Uterus (tissue), 4 donors: ENCODE data around the gene ATP6V1A. TPM values are rescaled to one million over a fixed set of nuclear protein-coding genes. Genes with fewer than 3 reads are reported as not detected.

Experiments
- DNase-seq, 2 donors: peaks; one replicate each; pipeline ENCODE4 v3.0.0-alpha.2; 2019 to 2020
- H3K27ac ChIP-seq, 2 donors: fragments of 200-600 bp; sonication (generic); 1 replicate in 1 of 2; 2 replicates in 1 of 2; pipeline ENCODE4 v1.5.1; 2016 to 2018
- H3K27me3 ChIP-seq, 2 donors: fragments of 200-600 bp; sonication (generic); one replicate each; pipeline ENCODE4 v1.5.1; 2018 to 2019; ENCODE audit warnings: control low read depth in 1 of 2
- H3K36me3 ChIP-seq, 2 donors: fragments of 200-600 bp; sonication (generic); one replicate each; pipeline ENCODE4 v1.5.1; 2019; ENCODE audit warnings: control low read depth in 1 of 2
- H3K4me1 ChIP-seq, 2 donors: fragments of 200-600 bp; sonication (generic); one replicate each; pipeline ENCODE4 v1.5.1; 2018 to 2019; ENCODE audit warnings: control low read depth in 1 of 2
- H3K4me3 ChIP-seq, 2 donors: fragments of 200-600 bp; sonication (generic); 1 replicate in 1 of 2; 2 replicates in 1 of 2; pipeline ENCODE4 v1.5.1; 2018 to 2019; ENCODE audit warnings: mild to moderate bottlenecking in 1 of 2
- H3K9me3 ChIP-seq, 2 donors: fragments of 200-600 bp; sonication (generic); one replicate each; pipeline ENCODE4 v1.5.1; 2019; ENCODE audit warnings: control low read depth in 1 of 2
- CTCF ChIP-seq, 4 experiments: fragments of 200-600 bp in 2 of 4; fragments of 450-650 bp in 2 of 4; sonication (generic) in 2 of 4; IDR thresholded peaks; one replicate each; pipeline ENCODE4 v1.5.1; 2016 to 2019; ENCODE audit warnings: antibody characterized with exemption in 4 of 4, mild to moderate bottlenecking in 2 of 4, moderate library complexity in 1 of 4
- POLR2A ChIP-seq, 2 donors: fragments of 450-650 bp; IDR thresholded peaks; one replicate each; pipeline ENCODE4 v1.6.1; 2016; ENCODE audit warnings: antibody characterized with exemption in 2 of 2, mild to moderate bottlenecking in 1 of 2, moderate library complexity in 1 of 2
- intact Hi-C: fragments of 100-400 bp; cut with DNase I; formaldehyde crosslinking; loops from one replicate; pipeline ENCODE4 v1.15.1; 2023; ENCODE audit warnings: low total_unique reads
- total RNA-seq, 4 donors: library from RNA; depleted of rRNA in 3 of 4; stranded (reverse); fragments of >200 nt in 3 of 4; gene quantifications; one replicate each; pipeline versions ENCODE4 v1.1.0 to v1.2.4, GENCODE V29; 2014 to 2023
- donor health status: DM: yes; HTN: yes; CAD: no.

ATP6V1A gene
- total RNA-seq, 4 donors from 2014 or later, result 11.5 to 81.8 (median 39.7) TPM

GRCh38 chr3:113805249-113805648 lies 58.4 kb downstream of the ATP6V1A start:
- H3K4me1 ChIP-seq, result no peaks in the 10 kb centered on the region
- no peak for DNase-seq
- H3K4me3 ChIP-seq, result no peak overlapping the region
- no peaks in the 10 kb centered on the region for H3K27me3 ChIP-seq
- H3K9me3 ChIP-seq, result no peaks in the 10 kb centered on the region
- intact Hi-C loops, result no loop called here
- no peak for TF ChIP-seq CTCF (IDR thresholded peaks at IDR 0.05)
- TF ChIP-seq POLR2A (IDR thresholded peaks at IDR 0.05), result no peak
- H3K27ac ChIP-seq, result no peak overlapping the region
- H3K36me3 ChIP-seq, result no peaks in the 10 kb centered on the region

GRCh38 chr3:113812854-113813253 lies 66.0 kb downstream of the ATP6V1A start:
- Histone ChIP-seq H3K27me3 (no peaks in the 10 kb centered on the region), H3K9me3 (no peaks in the 10 kb centered on the region)
- no peak for DNase-seq

GRCh38 chr3:113819866-113820265 lies 73.0 kb downstream of the ATP6V1A start:
- Histone ChIP-seq H3K4me3 (no peak overlapping the region), H3K27ac (no peak overlapping the region), H3K4me1 (no peaks in the 10 kb centered on the region), H3K9me3 (no peaks in the 10 kb centered on the region), H3K27me3 (no peaks in the 10 kb centered on the region), H3K36me3 (no peaks in the 10 kb centered on the region)
- TF ChIP-seq POLR2A (IDR thresholded peaks at IDR 0.05) (no peak), CTCF (IDR thresholded peaks at IDR 0.05) (no peak)
- DNase-seq, result no peak
- intact Hi-C loops, result no loop called here

More at GRCh38 chr3:113812854-113813253, 66.0 kb downstream of the ATP6V1A start:
- intact Hi-C loops, result no loop called here
- Histone ChIP-seq H3K4me1 (no peaks in the 10 kb centered on the region), H3K27ac (no peak overlapping the region), H3K4me3 (no peak overlapping the region), H3K36me3 (no peaks in the 10 kb centered on the region)
- TF ChIP-seq CTCF (IDR thresholded peaks at IDR 0.05) (no peak), POLR2A (IDR thresholded peaks at IDR 0.05) (no peak)

GRCh38 chr3:113825090-113825489 lies 78.3 kb downstream of the ATP6V1A start:
- intact Hi-C loops, result no loop called here
- DNase-seq, result no peak
- TF ChIP-seq POLR2A (IDR thresholded peaks at IDR 0.05) (no peak), CTCF (IDR thresholded peaks at IDR 0.05) (no peak)
- H3K9me3 ChIP-seq, result no peaks in the 10 kb centered on the region
- H3K27me3 ChIP-seq, result no peaks in the 10 kb centered on the region
- H3K27ac ChIP-seq, result no peak overlapping the region
- no peaks in the 10 kb centered on the region for H3K36me3 ChIP-seq
- H3K4me1 ChIP-seq, result no peaks in the 10 kb centered on the region
- H3K4me3 ChIP-seq, result no peak overlapping the region

GRCh38 chr3:113828600-113828999 lies 81.8 kb downstream of the ATP6V1A start:
- TF ChIP-seq POLR2A (IDR thresholded peaks at IDR 0.05), result no peak
- no peaks in the 10 kb centered on the region for H3K4me1 ChIP-seq
- intact Hi-C loops, result no loop called here

More at GRCh38 chr3:113828600-113828999, 81.8 kb downstream of the ATP6V1A start:
- H3K36me3 ChIP-seq, result no peaks in the 10 kb centered on the region
- no peak overlapping the region for H3K4me3 ChIP-seq
- no peak overlapping the region for H3K27ac ChIP-seq
- H3K27me3 ChIP-seq, result no peaks in the 10 kb centered on the region
- no peaks in the 10 kb centered on the region for H3K9me3 ChIP-seq
- DNase-seq, result no peak
